ENCODE measurements around the gene CDH19. TPM values are rescaled to one million over a fixed set of nuclear protein-coding genes. Genes with fewer than 3 reads are reported as not detected.

CDH19 gene, protein sequence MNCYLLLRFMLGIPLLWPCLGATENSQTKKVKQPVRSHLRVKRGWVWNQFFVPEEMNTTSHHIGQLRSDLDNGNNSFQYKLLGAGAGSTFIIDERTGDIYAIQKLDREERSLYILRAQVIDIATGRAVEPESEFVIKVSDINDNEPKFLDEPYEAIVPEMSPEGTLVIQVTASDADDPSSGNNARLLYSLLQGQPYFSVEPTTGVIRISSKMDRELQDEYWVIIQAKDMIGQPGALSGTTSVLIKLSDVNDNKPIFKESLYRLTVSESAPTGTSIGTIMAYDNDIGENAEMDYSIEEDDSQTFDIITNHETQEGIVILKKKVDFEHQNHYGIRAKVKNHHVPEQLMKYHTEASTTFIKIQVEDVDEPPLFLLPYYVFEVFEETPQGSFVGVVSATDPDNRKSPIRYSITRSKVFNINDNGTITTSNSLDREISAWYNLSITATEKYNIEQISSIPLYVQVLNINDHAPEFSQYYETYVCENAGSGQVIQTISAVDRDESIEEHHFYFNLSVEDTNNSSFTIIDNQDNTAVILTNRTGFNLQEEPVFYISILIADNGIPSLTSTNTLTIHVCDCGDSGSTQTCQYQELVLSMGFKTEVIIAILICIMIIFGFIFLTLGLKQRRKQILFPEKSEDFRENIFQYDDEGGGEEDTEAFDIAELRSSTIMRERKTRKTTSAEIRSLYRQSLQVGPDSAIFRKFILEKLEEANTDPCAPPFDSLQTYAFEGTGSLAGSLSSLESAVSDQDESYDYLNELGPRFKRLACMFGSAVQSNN
- polyA plus RNA-seq (ENCODE audit: insufficient read length in 4 of 4) = 1 to 10 TPM in 1 of 4 donors, under 1 TPM in 3; 0.46 to 1.3 (median 0.68) TPM

DNA sequence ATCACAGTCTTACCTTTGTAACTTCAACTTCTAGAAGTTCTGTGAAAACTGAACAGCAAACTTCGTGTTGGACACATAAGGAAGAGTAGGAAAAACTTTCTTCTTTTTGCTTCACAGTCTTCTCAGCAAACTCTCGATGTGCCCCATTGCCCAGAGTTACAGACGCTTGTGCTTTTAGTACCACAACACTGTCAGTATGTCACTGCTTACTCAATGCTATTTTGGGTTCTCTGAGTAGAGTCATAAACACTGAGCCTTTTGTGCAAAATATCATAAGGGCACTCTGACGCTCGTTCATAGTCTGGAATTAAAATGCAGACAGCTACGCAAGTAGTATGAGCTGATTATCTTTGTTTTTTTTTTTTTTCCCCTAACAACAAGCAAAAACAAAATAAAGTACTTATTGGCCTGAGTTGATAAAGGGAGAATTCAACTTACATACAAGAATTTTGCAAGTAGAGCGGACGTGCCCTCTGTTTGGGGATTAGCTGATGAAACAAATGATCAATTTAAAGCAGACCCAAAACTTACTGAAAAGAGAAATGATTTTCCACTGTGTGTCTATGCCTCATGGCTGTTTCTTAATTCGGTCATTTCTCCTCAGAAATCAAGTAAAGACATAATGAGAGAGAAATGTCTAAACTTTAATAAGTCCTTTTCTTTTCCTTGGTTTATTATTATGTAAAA, at the start of gene CDH19:
Gene CDH19 (minus strand): TSS at position 150 of the 687 bp plus-strand sequence. CDS start 31,886 bp downstream, outside the sequence.
- no peak for DNase-seq (ENCODE audit: low read depth in 4 of 4, low spot score in 3 of 4)

DNA sequence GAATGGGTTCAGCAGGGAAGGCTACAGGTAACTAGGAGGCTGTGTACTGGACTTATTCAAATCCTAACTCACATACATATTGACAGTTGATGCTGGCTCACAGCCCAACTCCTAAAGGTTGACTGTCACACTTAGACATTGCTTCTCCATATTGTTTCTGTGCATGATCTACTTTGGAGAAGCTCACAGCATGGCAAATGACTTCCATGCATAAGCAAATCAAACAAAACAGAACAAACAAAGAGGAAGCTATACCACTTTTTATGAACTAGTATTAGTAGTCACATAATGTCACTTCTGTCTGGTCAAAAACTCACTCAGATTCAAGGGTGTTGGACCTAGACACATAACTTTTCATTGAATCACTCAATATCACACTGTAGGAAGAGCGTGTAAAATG, 43.8 kb upstream of the CDH19 start:
- no peak for DNase-seq (ENCODE audit: low read depth in 4 of 4, low spot score in 3 of 4)

DNA sequence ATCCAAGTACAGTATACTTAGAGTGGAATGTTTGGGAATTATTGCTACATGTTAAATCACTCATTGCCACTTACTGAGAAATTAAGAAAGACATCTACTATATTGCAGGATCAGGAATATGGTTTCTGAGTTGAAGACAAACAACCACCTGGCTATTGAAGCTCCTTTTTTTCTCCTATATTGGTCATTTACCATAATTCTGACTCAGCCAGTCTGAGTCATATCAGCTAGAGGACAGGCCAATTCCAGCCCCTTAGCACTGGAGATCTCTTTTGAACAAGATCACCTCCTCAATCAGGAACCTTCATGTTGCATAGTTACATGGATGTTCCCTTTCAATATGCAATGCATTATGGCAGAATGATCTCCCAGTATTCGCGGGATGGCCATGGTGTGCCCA, 42.7 kb upstream of the CDH19 start:
- no peak for DNase-seq (ENCODE audit: low read depth in 4 of 4, low spot score in 3 of 4)

DNA sequence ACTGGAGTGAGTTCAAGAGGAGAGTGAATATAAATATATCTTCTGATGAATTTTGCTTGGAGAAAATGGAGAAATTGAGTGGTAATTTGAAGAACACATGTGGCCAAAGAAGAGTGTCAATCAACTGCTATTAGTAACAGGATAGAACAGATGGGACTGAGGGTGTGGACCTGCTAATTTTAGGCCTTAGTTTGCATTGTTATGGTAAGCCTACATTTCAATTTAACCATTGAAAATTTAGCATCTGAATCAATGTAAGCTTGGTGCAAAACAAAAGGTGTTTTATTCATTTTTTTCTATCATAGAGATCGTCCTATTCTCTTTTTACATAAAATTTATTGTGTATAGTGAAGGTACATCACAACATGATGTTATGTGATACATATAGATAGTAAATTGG, 42.1 kb upstream of the CDH19 start:
- no peak for DNase-seq (ENCODE audit: low read depth in 4 of 4, low spot score in 3 of 4)

DNA sequence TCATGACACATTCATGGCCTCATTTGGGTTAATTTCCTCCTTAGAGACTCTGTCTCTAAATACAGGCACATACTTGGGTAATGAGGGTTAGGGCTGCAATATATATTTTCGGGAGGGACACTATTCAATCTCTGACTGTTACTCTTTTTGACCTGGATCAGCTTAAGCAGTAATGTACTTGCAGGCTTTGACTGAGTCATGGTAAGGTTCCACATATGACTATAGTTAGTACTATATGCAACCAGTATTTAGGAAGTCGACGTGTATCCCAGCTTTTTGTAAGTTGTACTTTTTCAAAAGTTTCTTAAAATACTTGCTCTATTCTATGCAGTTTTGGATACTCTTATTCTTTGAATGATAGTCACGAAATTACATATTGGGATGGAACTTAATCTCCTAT, 37.2 kb upstream of the CDH19 start:
- no peak for DNase-seq (ENCODE audit: low read depth in 4 of 4, low spot score in 3 of 4)

DNA sequence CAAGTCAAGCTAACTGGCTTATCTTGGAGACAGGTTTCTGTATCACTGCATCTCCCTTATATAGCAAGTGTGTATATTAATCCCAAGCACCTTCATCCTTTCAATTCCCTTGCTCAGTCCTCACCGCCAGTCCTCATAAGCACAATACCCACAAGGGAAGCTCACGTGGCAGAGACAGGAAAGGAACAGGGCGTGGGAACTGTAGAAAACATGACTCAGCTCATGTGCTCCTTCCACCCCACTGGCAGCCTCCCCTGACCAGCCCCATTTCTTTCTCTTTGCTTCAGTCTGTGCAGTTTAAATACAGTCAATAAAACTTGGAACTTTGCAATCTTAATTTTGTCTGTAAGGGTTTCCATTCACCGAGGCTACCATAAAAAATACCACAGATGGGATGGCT, 36.5 kb upstream of the CDH19 start:
- no peak for DNase-seq (ENCODE audit: low read depth in 4 of 4, low spot score in 3 of 4)

DNA sequence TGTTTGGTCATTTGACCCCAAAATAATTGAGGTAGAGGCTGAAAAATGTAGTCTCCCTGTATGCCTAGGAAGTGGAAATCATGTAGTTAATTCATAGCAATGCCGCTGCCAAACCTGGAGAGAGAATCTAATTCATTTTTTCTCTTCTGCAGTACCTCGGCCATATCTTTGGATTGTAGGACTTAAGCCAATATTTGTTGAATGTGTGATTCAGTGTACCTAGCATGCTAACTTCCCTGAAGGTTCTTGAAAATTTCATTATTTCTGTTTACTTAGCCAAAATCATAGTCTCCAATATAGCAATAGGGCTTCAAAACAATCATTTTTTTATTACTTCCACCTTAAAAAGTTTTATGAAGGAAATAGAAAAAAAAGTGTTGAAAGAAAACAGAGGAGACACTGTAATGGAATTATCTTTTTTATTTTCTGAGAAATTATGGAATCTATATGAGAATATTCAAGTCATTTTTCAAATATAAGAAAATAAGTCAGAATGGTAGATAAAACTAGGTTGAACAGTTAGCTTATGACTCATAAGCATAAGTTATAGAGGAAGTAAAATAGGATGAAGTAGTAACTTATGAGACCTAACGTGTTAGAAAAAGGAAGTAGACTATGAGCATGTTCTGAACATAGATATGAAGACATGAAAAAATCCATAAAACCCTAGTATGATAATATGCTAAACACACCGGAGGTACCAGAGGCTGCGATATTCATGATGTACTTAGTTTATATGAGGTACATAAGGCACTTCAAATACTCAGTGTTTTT, 35.2 kb upstream of the CDH19 start:
- DNase-seq (ENCODE audit: low read depth in 4 of 4, low spot score in 3 of 4) = no peak

DNA sequence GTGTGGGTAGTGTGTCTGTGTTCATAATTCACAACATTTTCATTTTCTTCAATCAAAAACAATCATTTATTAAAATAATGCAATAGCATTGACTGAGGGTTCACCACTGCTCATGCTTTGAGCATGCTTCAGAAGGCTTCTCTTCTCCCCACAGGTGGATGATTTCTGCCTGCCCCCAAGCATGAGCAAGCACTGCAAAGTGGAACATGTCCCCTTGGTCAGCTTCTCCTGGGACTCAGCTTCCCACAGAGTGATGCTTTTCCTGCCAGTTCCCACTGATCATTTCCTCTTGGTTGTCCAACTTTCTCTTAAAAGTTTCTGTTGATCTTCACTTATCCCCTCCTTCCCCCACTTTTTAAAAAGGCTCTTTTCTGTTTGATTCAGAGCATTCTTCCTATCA, 31.5 kb upstream of the CDH19 start:
- DNase-seq (ENCODE audit: low read depth in 4 of 4, low spot score in 3 of 4) = no peak

DNA sequence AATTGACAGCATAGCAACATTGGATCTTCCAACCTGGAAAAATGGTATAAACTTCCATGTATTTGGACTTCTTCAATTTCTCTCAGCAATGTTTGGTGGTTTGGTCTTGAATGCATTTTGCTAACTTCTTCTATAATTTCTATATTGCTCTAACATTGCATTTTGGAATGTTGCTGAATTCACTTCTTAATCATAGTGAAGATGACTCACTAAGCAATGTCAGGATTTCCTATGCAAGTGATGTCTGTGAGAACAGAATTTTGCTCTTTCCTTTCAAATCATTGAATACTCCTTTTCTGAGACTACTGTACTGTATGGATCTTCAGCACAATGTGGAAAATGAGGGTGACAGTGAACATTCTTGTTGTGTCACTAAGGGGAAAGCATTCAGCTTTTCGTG, 28.9 kb upstream of the CDH19 start:
- no peak for DNase-seq (ENCODE audit: low read depth in 4 of 4, low spot score in 3 of 4)

DNA sequence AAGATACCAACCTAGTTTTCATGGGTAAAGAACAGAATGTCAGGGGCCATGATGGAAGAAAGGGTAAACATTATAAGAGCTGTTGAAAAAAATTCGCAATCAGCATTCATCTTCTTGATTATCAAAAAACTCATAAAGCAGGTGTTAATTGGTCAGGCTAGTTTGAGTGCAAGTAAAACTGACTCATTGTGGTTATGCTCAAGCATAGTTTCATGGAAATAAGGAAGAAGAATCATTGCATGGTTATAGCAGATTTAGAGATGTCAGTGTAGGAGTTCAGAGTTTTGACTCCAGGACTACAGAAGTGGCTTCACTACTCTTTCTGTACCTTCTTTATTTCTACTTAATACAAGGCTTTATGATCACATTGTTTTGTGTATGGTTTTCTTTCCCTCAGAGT, 26.9 kb upstream of the CDH19 start:
- DNase-seq (ENCODE audit: low read depth in 4 of 4, low spot score in 3 of 4) = no peak

DNA sequence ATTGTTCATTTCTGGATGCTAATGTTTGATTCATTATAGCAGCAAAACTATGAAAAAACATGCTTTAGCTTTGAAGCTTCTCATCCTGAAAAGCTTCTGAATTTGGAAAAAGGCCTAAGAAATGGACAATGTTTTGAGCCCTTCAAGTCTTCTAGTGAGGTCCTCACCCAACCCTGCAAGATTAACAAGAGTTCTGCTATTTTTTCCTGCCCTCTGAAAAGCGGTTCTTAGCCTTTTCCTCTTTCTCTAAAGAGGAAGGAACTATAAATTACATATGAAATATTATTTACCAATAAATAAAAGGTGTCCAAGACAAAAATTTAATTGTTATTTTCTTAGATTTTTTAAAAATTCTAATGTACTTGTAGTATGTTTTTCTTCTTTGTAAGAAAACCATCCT, 19.9 kb upstream of the CDH19 start:
- DNase-seq (ENCODE audit: low read depth in 4 of 4, low spot score in 3 of 4) = no peak

DNA sequence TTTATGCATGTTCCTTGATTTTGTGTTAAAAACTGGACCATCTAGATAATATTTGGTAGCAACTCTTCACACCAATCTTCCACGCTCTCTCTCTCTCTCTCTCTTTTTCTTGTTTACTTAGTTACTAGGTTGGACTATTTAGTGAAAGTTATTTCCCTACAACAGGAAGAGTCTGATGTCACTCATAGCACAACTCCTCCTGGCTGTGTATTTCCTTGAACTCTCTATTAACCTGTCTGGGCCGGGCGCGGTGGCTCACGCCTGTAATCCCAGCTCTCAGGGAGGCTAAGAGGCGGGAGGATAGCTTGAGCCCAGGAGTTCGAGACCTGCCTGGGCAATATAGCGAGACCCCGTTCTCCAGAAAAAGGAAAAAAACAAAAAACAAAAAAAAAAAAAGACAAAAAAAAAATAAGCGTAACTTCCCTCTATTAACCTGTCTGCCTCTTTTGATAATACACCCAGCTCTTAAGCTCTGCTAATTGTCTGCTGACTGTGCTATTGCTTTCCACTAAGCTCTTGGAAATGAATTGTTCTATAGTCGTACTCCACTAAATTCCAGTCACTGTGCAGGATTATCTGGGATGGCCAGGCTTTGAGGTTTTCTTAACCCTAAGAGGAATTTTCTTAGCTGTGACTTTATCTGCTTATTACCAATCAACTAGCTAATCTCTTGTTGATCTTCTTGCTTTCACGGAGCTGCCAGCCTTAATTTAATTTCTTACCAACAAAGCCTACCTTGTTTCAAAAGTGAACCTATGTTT, 18.1 kb upstream of the CDH19 start:
- DNase-seq (ENCODE audit: low read depth in 4 of 4, low spot score in 3 of 4) = no peak

DNA sequence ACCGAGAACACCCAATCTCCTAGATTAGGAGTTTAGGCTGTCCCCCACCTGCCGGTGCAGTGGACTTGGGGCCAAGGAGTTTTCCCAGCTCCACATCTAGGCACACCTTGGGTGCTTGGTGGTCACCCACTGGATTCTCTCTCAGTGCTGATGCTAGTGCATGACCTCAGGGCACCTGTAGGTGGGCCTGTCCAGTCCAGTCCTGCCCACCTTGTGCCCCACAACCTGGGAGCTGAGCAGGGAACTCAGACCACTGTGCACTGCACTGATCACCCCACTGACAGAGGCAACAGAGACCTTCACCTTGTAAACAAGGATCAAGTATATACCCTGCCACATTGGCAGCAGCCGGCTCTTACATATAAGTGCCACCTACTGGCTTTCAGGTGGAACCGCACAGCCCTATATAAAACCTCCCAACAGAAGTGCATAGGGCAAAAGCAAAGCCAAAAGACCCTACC, 12.7 kb upstream of the CDH19 start:
- DNase-seq (ENCODE audit: low read depth in 4 of 4, low spot score in 3 of 4) = no peak

DNA sequence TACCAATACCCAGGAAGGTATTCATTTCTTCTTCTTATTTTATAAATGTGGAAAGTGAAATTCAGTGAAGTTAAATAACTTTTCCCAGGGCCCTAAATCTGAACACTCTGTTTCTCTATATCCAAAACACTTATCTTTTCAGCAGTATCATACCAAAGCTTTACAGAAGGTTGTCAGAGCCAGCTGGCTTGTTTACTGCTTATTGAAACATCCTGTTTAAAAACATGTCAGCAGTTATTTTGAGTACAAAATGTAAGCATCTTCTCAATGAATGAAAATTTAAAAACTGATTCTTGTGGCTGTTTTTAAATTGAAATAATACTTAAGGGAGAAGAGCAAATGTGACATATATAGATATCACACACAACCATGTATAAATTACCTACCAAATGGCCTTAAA, 11.3 kb upstream of the CDH19 start:
- no peak for DNase-seq (ENCODE audit: low read depth in 4 of 4, low spot score in 3 of 4)

DNA sequence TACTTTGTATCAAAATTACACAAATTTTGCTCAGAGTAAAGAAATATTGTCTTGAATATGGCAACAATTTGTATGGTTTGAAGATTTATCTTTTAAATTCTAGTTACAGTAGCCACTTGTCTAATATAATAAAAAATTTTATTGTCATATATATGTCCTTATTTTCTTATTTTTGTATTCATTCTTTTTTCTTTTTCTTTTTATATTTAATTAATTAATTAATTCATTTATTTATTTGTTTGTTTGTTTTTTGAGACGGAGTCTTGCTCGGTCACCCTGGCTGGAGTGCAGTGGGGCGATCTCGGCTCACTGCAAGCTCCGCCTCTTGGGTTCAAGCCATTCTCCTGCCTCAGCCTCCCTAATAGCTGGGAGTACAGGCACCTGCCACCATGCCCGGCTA, 3.7 kb upstream of the CDH19 start:
- DNase-seq (ENCODE audit: low read depth in 4 of 4, low spot score in 3 of 4) = no peak

DNA sequence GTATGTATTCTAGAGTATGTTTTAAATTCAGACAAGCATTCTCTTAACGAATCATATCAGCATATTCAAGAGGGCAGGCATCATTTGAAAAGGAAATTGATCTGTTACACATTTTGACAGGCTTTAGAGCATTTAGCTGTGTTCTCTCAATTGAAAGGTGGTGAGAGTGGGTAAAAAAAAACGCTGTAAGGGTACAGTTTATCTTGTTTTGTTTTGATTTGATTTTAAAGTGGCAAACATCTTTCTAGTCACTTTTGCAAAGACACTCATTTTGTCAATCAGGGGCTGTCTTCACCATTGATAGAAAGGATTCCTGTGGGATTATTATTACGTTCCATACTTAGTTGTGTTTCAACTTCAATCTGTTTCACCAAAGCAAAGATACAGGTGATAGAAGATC, 2.2 kb downstream of the CDH19 start:
- no peak for DNase-seq (ENCODE audit: low read depth in 4 of 4, low spot score in 3 of 4)

DNA sequence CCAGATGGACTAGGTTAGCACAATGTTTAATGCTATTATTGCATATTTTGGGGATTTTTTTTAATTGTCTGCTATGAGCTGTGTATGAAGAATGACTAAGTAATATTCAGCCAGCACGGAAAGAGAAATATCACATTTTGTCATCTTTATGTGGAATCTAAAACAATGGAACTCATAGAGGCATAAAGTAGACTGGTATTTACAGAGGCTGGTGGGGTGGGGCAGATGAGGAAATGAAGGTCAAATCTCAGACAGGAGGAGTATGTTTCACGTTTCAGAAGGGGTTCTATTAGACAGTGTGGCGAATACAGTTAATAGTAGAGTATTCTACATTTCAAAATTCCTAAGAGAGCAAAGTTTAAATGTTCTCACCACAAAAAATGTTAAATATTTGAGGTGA, 4.7 kb downstream of the CDH19 start:
- DNase-seq (ENCODE audit: low read depth in 4 of 4, low spot score in 3 of 4) = no peak

DNA sequence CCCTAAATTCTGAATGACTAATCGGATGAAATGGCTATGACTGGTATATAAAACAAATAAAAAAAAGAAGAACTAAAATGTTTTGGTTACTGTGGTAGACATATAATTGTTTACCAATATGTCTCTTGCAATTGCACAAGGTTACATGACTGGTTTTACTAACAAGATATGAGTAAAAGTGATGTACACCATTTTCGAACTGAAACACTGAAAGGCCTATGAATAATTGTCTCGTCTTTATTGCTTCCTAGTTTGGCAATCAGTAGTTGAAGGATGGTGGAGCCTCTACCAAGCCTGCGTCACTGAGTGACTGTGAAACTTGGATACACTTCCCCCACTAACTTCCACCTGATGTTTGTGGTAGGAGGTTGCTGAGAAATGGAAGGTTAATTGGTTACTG, 16.5 kb downstream of the CDH19 start:
- no peak for DNase-seq (ENCODE audit: low read depth in 4 of 4, low spot score in 3 of 4)

DNA sequence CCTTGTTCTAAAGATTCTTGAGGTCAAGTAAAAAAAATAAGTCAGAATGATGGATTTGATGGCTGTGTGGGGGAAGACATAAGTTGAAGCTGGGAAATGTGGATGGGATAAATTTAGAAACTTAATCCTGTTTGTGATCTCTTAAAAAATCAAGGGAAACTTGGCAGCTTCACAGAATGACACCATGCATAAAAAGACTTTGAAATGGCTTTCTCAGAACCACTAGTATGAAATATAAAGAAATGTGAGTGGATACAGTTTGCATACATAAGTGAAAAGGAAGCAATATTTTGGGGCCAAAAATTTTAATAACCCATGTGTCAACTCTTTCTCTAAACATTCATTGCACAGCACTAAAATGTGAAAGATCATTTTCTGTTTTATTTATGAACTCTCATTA, 21.7 kb downstream of the CDH19 start:
- DNase-seq (ENCODE audit: low read depth in 4 of 4, low spot score in 3 of 4) = no peak

DNA sequence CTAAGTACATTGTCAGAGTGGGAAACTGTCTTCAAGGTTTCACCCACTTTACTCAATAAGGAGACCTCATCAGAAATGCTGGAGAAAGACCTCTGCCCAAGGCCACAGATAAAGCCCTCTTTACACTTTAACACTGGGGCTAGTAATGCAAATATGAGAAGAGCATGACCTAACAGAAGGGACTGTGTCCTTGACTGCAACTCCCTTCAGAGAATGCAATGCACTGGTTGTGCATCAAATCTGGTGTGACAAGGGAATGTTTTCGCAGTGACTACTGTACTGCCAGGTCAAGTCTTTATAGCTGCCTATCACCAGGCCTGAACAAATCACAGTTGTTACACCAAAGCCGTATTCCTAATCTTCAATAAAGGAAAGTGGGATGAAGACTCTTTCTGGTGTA, 28.6 kb downstream of the CDH19 start:
- DNase-seq (ENCODE audit: low read depth in 4 of 4, low spot score in 3 of 4) = no peak

Data from right renal pelvis (tissue), 4 donors.